WTC11 (cell line): ENCODE results near the gene LYRM9.

ENCODE experiments used
- ELF4 ChIP-seq: sonication (generic); formaldehyde crosslinking; IDR thresholded peaks from 2 replicates; pipeline ENCODE4 v1.8.1; 2022; ENCODE audit warnings: low read depth, mild to moderate bottlenecking, moderate library complexity, missing genetic modification reagents
- IRF2 ChIP-seq: sonication (generic); formaldehyde crosslinking; IDR thresholded peaks from 2 replicates; pipeline ENCODE4 v1.8.0; 2022; ENCODE audit warnings: low read depth, missing genetic modification reagents, borderline replicate concordance
- PRDM15 ChIP-seq: sonication (generic); formaldehyde crosslinking; IDR thresholded peaks from 2 replicates; pipeline ENCODE4 v1.8.0; 2022; ENCODE audit warnings: missing genetic modification reagents
- PREB ChIP-seq: sonication (generic); formaldehyde crosslinking; IDR thresholded peaks from 2 replicates; pipeline ENCODE4 v1.8.1; 2022; ENCODE audit warnings: mild to moderate bottlenecking, missing genetic modification reagents, moderate library complexity, borderline replicate concordance

GRCh38 chr17:27937025-27937546, 43.9 kb upstream of the LYRM9 start:
- TF ChIP-seq PRDM15 = no peak
- no peak for TF ChIP-seq PREB (CRISPR knock-in tag)
- TF ChIP-seq ELF4 (CRISPR knock-in tag) = no peak
- TF ChIP-seq IRF2 = no peak
